Erythroblast (primary cell): ENCODE data around the gene SAXO2.
"Not testable (repeated sequence)": the region's sequence is repeated elsewhere in the genome, so short reads cannot be mapped to it uniquely, and the experiment has no call there.

ENCODE experiments used
- GATA1 ChIP-seq: IDR thresholded peaks from 2 replicates; pipeline ENCODE4 v1.6.1; 2011; ENCODE audit warnings: low read depth, mild to moderate bottlenecking, control low read depth, low read length, moderate library complexity
- POLR2A ChIP-seq: IDR thresholded peaks from 2 replicates; pipeline ENCODE4 v1.6.1; 2011; ENCODE audit warnings: mild to moderate bottlenecking, low read length

- TF ChIP-seq POLR2A, GATA1: not testable (repeated sequence)
Observed at GRCh38 chr15:82299511-82299914, 36.9 kb downstream of the SAXO2 start.
